T-helper 2 cell treated with Interferon-gamma antibody and Interleukin-4, amounts not matched to agents 5 μg/mL and 100 μg/mL, for 36 hours (primary cell): Measurements from ENCODE around the gene DNAJC5G.
"Not testable (repeated sequence)": the region's sequence is repeated elsewhere in the genome, so short reads cannot be mapped to it uniquely, and the experiment has no call there.

ENCODE experiments used
- DNase-seq: peaks from one replicate; pipeline ENCODE4 v3.0.0; 2021; ENCODE audit warnings: low spot score
- H3K27ac Mint-ChIP-seq: one replicate; pipeline ENCODE4 v1.8.0; 2021; ENCODE audit warnings: mild to moderate bottlenecking, mixed read lengths
- H3K27me3 Mint-ChIP-seq: one replicate; pipeline ENCODE4 v1.8.0; 2021; ENCODE audit warnings: low read depth, mixed read lengths
- H3K36me3 Mint-ChIP-seq: one replicate; pipeline ENCODE4 v1.8.0; 2021; ENCODE audit warnings: low read depth, mixed read lengths
- H3K4me1 Mint-ChIP-seq: one replicate; pipeline ENCODE4 v1.8.0; 2021; ENCODE audit warnings: low read depth, mixed read lengths
- H3K4me3 Mint-ChIP-seq: one replicate; pipeline ENCODE4 v1.8.0; 2022; ENCODE audit warnings: mild to moderate bottlenecking, moderate library complexity, mixed read lengths
- H3K9me3 Mint-ChIP-seq: one replicate; pipeline ENCODE4 v1.8.0; 2021; ENCODE audit warnings: mixed read lengths

DNAJC5G gene

GRCh38 chr2:27281442-27281841 is 6.2 kb downstream of the DNAJC5G start:
- no peak overlapping the region for H3K27ac Mint-ChIP-seq
- H3K36me3 Mint-ChIP-seq = no peaks in the 10 kb centered on the region
- peaks cover 14% of the 10 kb centered on the region for H3K27me3 Mint-ChIP-seq
- no peak overlapping the region for H3K4me3 Mint-ChIP-seq
- H3K9me3 Mint-ChIP-seq = no peaks in the 10 kb centered on the region
- H3K4me1 Mint-ChIP-seq = peaks cover 12% of the 10 kb centered on the region
- DNase-seq = no peak

GRCh38 chr2:27281855-27282559 is 6.8 kb downstream of the DNAJC5G start, which contains the start of gene TRIM54:
TSS of gene TRIM54 (plus strand) at chr2:27282429. CDS start at chr2:27282732, 303 bp downstream.
- no peak within 1 kb of the TSS for H3K27ac Mint-ChIP-seq
- peaks cover 18% of the 10 kb centered on the region for H3K27me3 Mint-ChIP-seq
- no peaks in the 10 kb centered on the region for H3K9me3 Mint-ChIP-seq
- no peak within 1 kb of the TSS for H3K4me3 Mint-ChIP-seq
- H3K36me3 Mint-ChIP-seq = no peaks in the 10 kb centered on the region
- peaks cover 12% of the 10 kb centered on the region for H3K4me1 Mint-ChIP-seq
- DNase-seq = no peak

DNA sequence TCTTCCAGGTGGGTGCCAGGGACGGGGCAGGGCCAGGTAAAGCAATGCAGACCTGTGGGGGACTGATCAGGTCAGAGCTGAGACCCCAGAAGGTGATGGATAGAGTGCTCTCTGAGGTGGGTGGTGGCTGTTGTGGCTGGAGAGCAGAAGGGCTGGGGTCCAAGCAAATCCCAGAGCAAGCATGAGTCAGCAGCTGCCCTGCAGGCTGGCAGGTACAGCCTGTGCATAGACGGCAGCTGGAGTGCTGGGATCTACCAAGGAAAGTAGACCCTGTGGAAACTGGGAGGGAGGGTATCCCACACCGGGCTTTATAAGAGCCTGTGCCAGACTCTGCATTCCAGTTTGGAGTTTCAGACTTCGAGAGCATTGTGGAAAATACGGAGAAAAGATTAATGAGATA is 7.7 kb downstream of the DNAJC5G start:
- no peak overlapping the region for H3K27ac Mint-ChIP-seq
- peaks cover 21% of the 10 kb centered on the region for H3K27me3 Mint-ChIP-seq
- H3K36me3 Mint-ChIP-seq = no peaks in the 10 kb centered on the region
- no peaks in the 10 kb centered on the region for H3K9me3 Mint-ChIP-seq
- H3K4me3 Mint-ChIP-seq = no peak overlapping the region
- no peak for DNase-seq
- H3K4me1 Mint-ChIP-seq = peaks cover 12% of the 10 kb centered on the region

DNA sequence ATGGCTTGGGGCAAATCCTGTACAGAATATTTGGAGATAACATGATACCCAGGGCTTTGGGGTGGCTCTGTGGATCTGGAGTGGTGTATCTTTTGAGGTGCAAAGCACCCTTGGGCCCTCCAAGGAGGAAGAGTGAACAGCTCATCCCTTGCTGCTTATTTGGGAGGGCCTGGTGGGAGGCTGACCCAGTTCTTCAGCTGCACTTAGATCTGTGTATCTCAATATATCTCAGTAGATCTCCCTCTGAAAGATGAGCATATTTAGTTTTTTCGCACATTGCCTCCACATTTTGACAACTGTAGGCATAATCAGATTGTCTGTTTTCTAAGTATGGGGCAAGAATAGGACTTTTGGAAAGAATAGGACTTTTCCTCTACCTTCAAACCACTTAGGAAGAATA is 9.8 kb downstream of the DNAJC5G start:
- Mint-ChIP-seq H3K27ac (no peak overlapping the region), H3K27me3 (peaks cover 32% of the 10 kb centered on the region)

GRCh38 chr2:27285481-27285880 is 10.2 kb downstream of the DNAJC5G start:
- no peak for DNase-seq
- no peaks in the 10 kb centered on the region for H3K9me3 Mint-ChIP-seq
- H3K27ac Mint-ChIP-seq = no peak overlapping the region
- H3K36me3 Mint-ChIP-seq = no peaks in the 10 kb centered on the region
- no peak overlapping the region for H3K4me3 Mint-ChIP-seq
- peaks cover 5% of the 10 kb centered on the region for H3K4me1 Mint-ChIP-seq
- H3K27me3 Mint-ChIP-seq = peaks cover 32% of the 10 kb centered on the region

More for the DNA sequence above, 9.8 kb downstream of the DNAJC5G start:
- peaks cover 7% of the 10 kb centered on the region for H3K4me1 Mint-ChIP-seq
- H3K36me3 Mint-ChIP-seq = no peaks in the 10 kb centered on the region
- H3K4me3 Mint-ChIP-seq = no peak overlapping the region
- DNase-seq = no peak
- no peaks in the 10 kb centered on the region for H3K9me3 Mint-ChIP-seq

DNA sequence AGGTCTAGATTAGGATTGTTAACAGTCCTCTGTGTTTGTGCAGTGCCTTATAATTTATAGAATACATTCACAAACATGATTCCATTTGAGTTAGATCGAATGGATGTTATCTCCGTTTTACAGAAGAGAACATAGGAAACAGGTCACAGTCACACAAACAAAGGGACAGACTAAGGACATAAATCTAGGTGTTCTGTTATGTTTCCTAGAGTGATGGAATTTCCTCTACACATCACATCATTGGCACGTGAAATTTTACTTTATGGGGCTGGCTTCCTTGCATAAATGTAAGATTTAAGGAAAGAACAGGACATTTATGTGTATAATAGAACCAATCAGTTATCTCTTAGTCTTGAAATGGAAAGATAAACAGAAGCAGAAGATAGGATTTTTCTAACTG is 13.4 kb downstream of the DNAJC5G start:
- no peaks in the 10 kb centered on the region for H3K9me3 Mint-ChIP-seq
- no peak overlapping the region for H3K27ac Mint-ChIP-seq
- H3K4me3 Mint-ChIP-seq = no peak overlapping the region
- no peaks in the 10 kb centered on the region for H3K36me3 Mint-ChIP-seq
- peaks cover 4% of the 10 kb centered on the region for H3K4me1 Mint-ChIP-seq
- peaks cover 48% of the 10 kb centered on the region for H3K27me3 Mint-ChIP-seq
- no peak for DNase-seq

DNA sequence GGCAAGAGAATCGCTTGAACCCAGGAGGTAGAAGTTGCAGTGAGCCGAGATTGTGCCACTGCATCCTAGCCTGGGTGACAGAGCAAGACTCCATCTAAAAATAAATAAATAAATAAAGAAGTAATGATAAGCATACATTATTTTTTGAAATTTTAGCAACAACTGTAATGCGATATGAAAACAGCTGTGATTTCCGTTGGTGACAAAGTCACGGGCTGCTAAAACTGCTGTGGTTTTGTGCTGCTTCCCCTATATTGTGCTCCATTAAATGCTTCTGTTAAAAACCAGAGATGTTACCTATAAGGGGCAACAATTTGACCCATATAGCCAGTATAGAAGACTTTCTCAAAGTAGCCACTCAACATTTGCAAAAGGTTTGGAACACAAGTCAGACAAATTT is 15.3 kb downstream of the DNAJC5G start:
- no peak for DNase-seq
- no peak overlapping the region for H3K27ac Mint-ChIP-seq
- H3K27me3 Mint-ChIP-seq = peaks cover 38% of the 10 kb centered on the region
- H3K36me3 Mint-ChIP-seq = no peaks in the 10 kb centered on the region
- peaks cover 4% of the 10 kb centered on the region for H3K4me1 Mint-ChIP-seq
- no peaks in the 10 kb centered on the region for H3K9me3 Mint-ChIP-seq
- H3K4me3 Mint-ChIP-seq = no peak overlapping the region

- peaks cover 30% of the 10 kb centered on the region for H3K27me3 Mint-ChIP-seq
Measured at GRCh38 chr2:27291865-27292264, 16.6 kb downstream of the DNAJC5G start.

DNA sequence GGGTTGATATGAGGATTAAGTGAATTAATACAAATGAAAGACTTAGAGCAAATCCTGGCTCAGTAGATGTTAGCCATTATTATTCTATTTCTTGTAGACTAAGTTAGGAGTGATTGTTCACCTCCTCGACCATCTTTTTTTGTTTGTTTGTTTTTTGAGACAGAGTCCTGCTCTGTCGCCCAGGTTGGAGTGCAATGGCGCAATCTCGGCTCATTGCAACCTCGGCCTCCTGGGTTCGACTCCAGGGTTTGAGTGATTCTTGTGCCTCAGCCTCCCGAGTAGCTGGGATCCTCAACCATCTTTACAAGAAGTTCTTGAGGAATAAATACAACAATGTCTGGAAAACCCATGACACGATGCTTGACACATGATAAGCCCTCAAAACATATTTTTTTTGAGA is 19.7 kb downstream of the DNAJC5G start:
- no peak for DNase-seq
- no peak overlapping the region for H3K4me3 Mint-ChIP-seq
- H3K27ac Mint-ChIP-seq = no peak overlapping the region
- peaks cover 23% of the 10 kb centered on the region for H3K27me3 Mint-ChIP-seq
- peaks cover 4% of the 10 kb centered on the region for H3K4me1 Mint-ChIP-seq
- no peaks in the 10 kb centered on the region for H3K36me3 Mint-ChIP-seq
- H3K9me3 Mint-ChIP-seq = no peaks in the 10 kb centered on the region

More at GRCh38 chr2:27291865-27292264, 16.6 kb downstream of the DNAJC5G start:
- no peak for DNase-seq
- Mint-ChIP-seq H3K27ac (no peak overlapping the region), H3K36me3 (no peaks in the 10 kb centered on the region), H3K9me3 (no peaks in the 10 kb centered on the region), H3K4me1 (peaks cover 4% of the 10 kb centered on the region), H3K4me3 (no peak overlapping the region)

DNA sequence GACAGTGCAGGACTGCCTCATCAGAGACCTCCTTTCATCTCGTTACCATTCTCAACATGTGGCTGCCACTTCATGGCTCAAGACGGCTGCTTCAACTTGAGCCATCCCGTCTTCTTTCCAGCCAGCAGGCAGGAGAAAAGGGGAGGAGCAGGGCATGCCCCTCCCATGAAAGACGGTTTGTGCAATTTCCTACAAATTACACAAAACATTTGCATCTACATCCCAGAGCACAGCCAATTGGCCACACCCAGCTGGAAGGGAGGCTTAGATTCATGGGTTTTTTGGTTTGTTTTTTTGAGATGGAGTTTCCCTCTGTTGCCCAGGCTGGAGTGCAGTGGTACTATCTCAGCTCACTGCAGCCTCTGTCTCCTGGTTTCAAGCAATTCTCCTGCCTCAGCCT is 21.2 kb downstream of the DNAJC5G start:
- no peak overlapping the region for H3K27ac Mint-ChIP-seq
- H3K36me3 Mint-ChIP-seq = no peaks in the 10 kb centered on the region
- DNase-seq = no peak
- H3K4me1 Mint-ChIP-seq = peaks cover 4% of the 10 kb centered on the region
- peaks cover 23% of the 10 kb centered on the region for H3K27me3 Mint-ChIP-seq
- H3K9me3 Mint-ChIP-seq = no peaks in the 10 kb centered on the region
- H3K4me3 Mint-ChIP-seq = no peak overlapping the region

GRCh38 chr2:27297195-27297594 is 22.0 kb downstream of the DNAJC5G start:
- H3K9me3 Mint-ChIP-seq = no peaks in the 10 kb centered on the region
- no peak overlapping the region for H3K27ac Mint-ChIP-seq
- H3K4me3 Mint-ChIP-seq = no peak overlapping the region
- H3K36me3 Mint-ChIP-seq = no peaks in the 10 kb centered on the region
- DNase-seq = no peak
- peaks cover 18% of the 10 kb centered on the region for H3K27me3 Mint-ChIP-seq
- H3K4me1 Mint-ChIP-seq = peaks cover 4% of the 10 kb centered on the region

GRCh38 chr2:27298391-27299080 is 23.3 kb downstream of the DNAJC5G start:
- no peaks in the 10 kb centered on the region for H3K36me3 Mint-ChIP-seq
- peaks cover 7% of the 10 kb centered on the region for H3K27me3 Mint-ChIP-seq
- H3K4me3 Mint-ChIP-seq = no peak overlapping the region
- no peak overlapping the region for H3K27ac Mint-ChIP-seq
- no peaks in the 10 kb centered on the region for H3K9me3 Mint-ChIP-seq
- H3K4me1 Mint-ChIP-seq = peaks cover 3% of the 10 kb centered on the region
- DNase-seq = no peak

- H3K4me3 Mint-ChIP-seq, H3K27ac Mint-ChIP-seq, DNase-seq, H3K4me1 Mint-ChIP-seq, H3K9me3 Mint-ChIP-seq, H3K36me3 Mint-ChIP-seq: not testable (repeated sequence)
- peaks cover 18% of the 10 kb centered on the region for H3K27me3 Mint-ChIP-seq
Measured at GRCh38 chr2:27300606-27301005, 25.4 kb downstream of the DNAJC5G start.

DNA sequence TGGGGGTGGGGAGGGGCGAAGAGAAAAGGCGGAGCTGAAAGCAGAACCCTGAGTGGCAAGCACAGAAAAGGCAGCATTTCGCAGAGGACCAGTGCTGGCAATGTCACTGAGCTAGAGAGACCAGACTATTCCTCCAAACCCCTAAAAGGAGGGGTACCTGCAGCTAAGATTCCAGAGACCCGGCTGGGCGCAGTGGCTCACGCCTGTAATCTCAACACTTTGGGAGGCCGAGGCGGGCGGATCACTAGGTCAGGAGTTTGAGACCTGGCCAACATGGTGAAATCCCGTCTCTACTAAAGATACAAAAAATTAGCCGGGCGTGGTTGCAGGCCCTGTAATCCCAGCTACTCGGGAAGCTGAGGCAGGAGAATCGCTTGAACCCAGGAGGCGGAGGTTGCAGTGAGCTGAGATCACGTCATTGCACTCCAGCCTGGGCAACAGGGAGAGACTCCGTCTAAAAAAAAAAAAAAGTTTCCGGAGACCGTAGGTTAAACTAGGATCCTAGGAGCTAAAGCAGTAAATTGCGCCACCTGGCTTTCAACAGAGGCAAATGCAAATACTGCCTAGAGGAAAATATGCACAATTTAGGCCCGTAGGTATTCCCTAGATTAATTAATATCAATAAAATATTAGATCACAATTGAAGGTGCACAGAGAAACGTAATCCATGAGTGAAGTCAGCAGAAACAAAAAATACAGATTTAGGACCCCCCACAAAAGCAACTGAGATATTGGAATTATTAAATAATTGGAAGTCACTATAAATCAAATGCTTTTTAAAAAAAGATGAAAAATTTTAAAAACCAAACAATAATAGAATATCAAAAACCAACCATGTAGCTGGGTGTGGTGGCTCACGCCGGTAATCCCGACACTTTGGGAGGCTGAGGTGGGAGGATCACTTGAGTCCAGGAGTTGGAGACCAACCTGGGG is 28.1 kb downstream of the DNAJC5G start:
- no peaks in the 10 kb centered on the region for H3K36me3 Mint-ChIP-seq
- no peak overlapping the region for H3K27ac Mint-ChIP-seq
- peaks cover 3% of the 10 kb centered on the region for H3K4me1 Mint-ChIP-seq
- H3K4me3 Mint-ChIP-seq = peak overlapping the region; percentile 76
- peaks cover 20% of the 10 kb centered on the region for H3K27me3 Mint-ChIP-seq
- no peaks in the 10 kb centered on the region for H3K9me3 Mint-ChIP-seq
- peak; percentile 32 for DNase-seq
